GM18861 (cell line): ENCODE measurements around the gene NAA25.
"Not testable (repeated sequence)": the region's sequence is repeated elsewhere in the genome, so short reads cannot be mapped to it uniquely, and the experiment has no call there.

ENCODE experiments used
- ATAC-seq: cut with Tn5 transposase; IDR thresholded peaks from one replicate; pipeline ENCODE4 v1.9.1; 2021; ENCODE audit not compliant: unreplicated experiment

Gene NAA25

GRCh38 chr12:112066566-112066965 lies 42.0 kb downstream of the NAA25 start:
- ATAC-seq = no peak

GRCh38 chr12:112063273-112063672 lies 45.3 kb downstream of the NAA25 start:
- ATAC-seq = no peak

- ATAC-seq = no peak
Observed at GRCh38 chr12:112061137-112061536, 47.4 kb downstream of the NAA25 start.

- no peak for ATAC-seq
Observed at GRCh38 chr12:112049351-112049750, 59.2 kb downstream of the NAA25 start.

GRCh38 chr12:112046003-112046402 lies 62.6 kb downstream of the NAA25 start:
- ATAC-seq = no peak

- not testable (repeated sequence) for ATAC-seq
Observed at GRCh38 chr12:112036614-112037013, 72.0 kb downstream of the NAA25 start.

- no peak for ATAC-seq
Observed at GRCh38 chr12:112035219-112035785, 73.3 kb downstream of the NAA25 start.

GRCh38 chr12:112032292-112032691 lies 76.3 kb downstream of the NAA25 start:
- ATAC-seq = no peak

GRCh38 chr12:112031472-112031871 lies 77.1 kb downstream of the NAA25 start:
- no peak for ATAC-seq

- ATAC-seq = no peak
Observed at GRCh38 chr12:112029301-112029700, 79.3 kb downstream of the NAA25 start.

- ATAC-seq = no peak
Observed at GRCh38 chr12:112025808-112026375, 82.7 kb downstream of the NAA25 start.

GRCh38 chr12:112023759-112024396 lies 84.7 kb downstream of the NAA25 start:
- no peak for ATAC-seq

- no peak for ATAC-seq
Observed at GRCh38 chr12:112022241-112023016, 86.2 kb downstream of the NAA25 start.

GRCh38 chr12:112020947-112021457 lies 87.6 kb downstream of the NAA25 start:
- no peak for ATAC-seq

GRCh38 chr12:112018571-112019237 lies 89.9 kb downstream of the NAA25 start:
- no peak for ATAC-seq

GRCh38 chr12:112017041-112017440 lies 91.5 kb downstream of the NAA25 start:
- ATAC-seq = no peak

GRCh38 chr12:112015938-112016337 lies 92.6 kb downstream of the NAA25 start:
- no peak for ATAC-seq

GRCh38 chr12:112013601-112014402 lies 94.8 kb downstream of the NAA25 start:
- ATAC-seq = no peak

GRCh38 chr12:112012775-112013600 lies 95.6 kb downstream of the NAA25 start, which contains the start of the genes ERP29 and TMEM116:
TSS of gene ERP29 (plus strand) at chr12:112013426. CDS start at chr12:112013466, 40 bp downstream.
TSS of gene TMEM116 (minus strand) at chr12:112013165. CDS start at chr12:112005270, 7,895 bp downstream.
- peak; percentile 54 for ATAC-seq
